AG04449 (cell line): ENCODE results near the gene FHIP1B.

Experiments used
- CTCF ChIA-PET: fragments of 350-600 bp; formaldehyde crosslinking; extraction: SDS; loops from one replicate; lab custom pipeline; 2021; ENCODE audit warnings: antibody characterized with exemption; lab: Yijun Ruan, JAX
- POLR2A ChIA-PET: fragments of 400-600, 350-600 bp; formaldehyde crosslinking; extraction: SDS; loops from one replicate; lab custom pipeline; 2020; ENCODE audit warnings: antibody characterized with exemption, inconsistent platforms; lab: Yijun Ruan, JAX
- DNase-seq: peaks from one replicate; pipeline ENCODE4 v3.0.0-alpha.2; 2010; ENCODE audit warnings: low read depth, low spot score
- H3K4me3 ChIP-seq: 2 replicates; pipeline ENCODE4 v1.5.1; 2011; ENCODE audit warnings: low read depth, mild to moderate bottlenecking, control low read depth, low read length
- TF ChIP-seq, protein P1 (sequence below): IDR thresholded peaks from one replicate; pipeline ENCODE4 v1.5.1; 2011; ENCODE audit warnings: mild to moderate bottlenecking, moderate library complexity, low read length, control low read depth, inconsistent platforms; ENCODE audit not compliant: insufficient read depth; ENCODE audit errors: missing control alignments

The FHIP1B gene

DNA sequence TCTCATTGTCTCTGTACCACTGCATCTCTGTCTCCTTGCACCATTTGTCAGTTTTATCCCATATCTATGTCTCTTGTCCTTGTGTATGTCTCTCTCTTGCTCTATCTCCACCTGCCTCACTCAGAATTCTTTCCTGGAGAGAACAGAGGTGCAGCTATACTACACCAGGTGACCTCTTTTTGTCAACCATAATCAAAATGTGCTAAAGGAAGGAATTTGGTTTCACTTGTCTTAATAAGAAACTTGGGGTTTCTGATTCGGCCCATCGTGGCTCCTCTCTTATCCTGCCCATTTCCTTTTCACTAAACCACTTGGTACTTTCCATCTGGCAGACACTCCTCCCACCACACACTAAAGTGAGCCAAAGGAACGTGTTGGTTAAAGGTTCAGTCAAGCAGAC, 31.1 kb downstream of the FHIP1B start:
- POLR2A ChIA-PET: no interaction called here
- DNase-seq: no peak
- CTCF ChIA-PET: interaction anchor here (1.1 kb wide), 1 partner anchor 159 kb away, joined by 3 read pairs; no protein-coding TSS in a partner anchor
- no peak overlapping the region for H3K4me3 ChIP-seq
- TF ChIP-seq, protein P1, sequence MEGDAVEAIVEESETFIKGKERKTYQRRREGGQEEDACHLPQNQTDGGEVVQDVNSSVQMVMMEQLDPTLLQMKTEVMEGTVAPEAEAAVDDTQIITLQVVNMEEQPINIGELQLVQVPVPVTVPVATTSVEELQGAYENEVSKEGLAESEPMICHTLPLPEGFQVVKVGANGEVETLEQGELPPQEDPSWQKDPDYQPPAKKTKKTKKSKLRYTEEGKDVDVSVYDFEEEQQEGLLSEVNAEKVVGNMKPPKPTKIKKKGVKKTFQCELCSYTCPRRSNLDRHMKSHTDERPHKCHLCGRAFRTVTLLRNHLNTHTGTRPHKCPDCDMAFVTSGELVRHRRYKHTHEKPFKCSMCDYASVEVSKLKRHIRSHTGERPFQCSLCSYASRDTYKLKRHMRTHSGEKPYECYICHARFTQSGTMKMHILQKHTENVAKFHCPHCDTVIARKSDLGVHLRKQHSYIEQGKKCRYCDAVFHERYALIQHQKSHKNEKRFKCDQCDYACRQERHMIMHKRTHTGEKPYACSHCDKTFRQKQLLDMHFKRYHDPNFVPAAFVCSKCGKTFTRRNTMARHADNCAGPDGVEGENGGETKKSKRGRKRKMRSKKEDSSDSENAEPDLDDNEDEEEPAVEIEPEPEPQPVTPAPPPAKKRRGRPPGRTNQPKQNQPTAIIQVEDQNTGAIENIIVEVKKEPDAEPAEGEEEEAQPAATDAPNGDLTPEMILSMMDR: no peak

DNA sequence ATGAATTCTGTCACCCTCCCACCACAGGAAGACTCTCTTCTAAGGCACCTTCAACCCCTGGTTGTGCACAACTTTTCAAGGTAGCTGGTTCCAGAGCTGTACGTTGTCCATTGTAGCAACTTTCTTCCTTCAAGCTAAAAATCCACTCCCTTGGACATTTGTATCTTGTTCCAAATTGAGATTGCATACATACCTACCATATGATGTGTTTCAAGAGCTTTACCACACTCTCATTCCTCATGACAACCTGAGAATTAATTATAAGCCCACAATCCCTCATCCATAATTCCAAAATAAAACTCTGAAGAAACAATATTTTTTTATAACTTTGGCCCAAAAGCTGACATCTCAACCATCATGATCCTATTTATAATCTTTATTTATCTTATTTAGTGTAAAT, 32.4 kb downstream of the FHIP1B start:
- peak; percentile 24 for DNase-seq
- TF ChIP-seq, protein P1: no peak
- ChIA-PET POLR2A (interaction anchor here (0.6 kb wide), 1 partner anchor 117 kb away, joined by 3 read pairs; no protein-coding TSS in a partner anchor), CTCF (interaction anchor here (2.0 to 2.7 kb wide), 2 partner anchors 49 to 161 kb away, joined by 6 read pairs; no protein-coding TSS in a partner anchor)
- no peak overlapping the region for H3K4me3 ChIP-seq

DNA sequence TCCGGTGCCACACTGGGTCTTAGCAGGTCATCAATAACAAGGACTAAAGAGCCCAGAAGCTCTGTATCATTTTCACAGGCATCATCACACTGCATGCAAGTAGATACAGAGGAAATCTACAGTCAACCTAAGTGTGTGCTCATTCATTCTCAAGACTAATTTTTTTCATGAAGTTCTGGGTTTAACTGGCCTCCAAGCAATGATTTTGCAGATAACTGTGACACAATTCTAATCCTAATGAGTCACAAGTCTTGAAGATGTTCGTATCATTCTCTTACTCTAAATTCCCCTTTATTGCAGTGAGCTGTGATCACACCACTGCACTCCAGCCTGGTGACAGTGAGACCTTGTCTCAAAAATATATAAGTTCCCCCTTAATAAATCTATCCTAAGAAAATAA, 33.0 kb downstream of the FHIP1B start:
- no peak overlapping the region for H3K4me3 ChIP-seq
- ChIA-PET POLR2A (no interaction called here), CTCF (interaction anchor here (2.0 to 2.7 kb wide), 2 partner anchors 50 to 161 kb away, joined by 6 read pairs; no protein-coding TSS in a partner anchor)
- TF ChIP-seq, protein P1: no peak
- DNase-seq: peak; percentile 33

DNA sequence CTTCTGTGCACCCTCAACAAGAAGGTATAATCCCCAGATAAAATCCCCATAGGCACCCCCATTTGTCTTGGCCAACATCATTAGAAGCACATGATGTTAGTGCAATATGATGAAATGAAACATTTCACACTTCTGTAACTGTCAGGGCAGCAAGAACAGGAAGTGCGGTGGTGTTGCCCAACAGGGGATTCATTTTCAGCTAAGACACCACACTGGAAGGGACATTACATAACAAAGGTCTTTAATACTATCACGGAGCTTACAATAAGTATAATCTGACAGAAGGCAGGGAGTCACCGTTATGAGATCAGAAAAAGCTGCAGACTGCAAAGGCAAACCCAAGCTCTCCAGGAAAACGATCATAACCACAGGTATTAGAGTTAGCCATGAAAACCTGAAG, 33.5 kb downstream of the FHIP1B start:
- ChIA-PET POLR2A (no interaction called here), CTCF (interaction anchor here (2.0 to 2.7 kb wide), 2 partner anchors 50 to 162 kb away, joined by 6 read pairs; no protein-coding TSS in a partner anchor)
- no peak overlapping the region for H3K4me3 ChIP-seq
- DNase-seq: no peak
- TF ChIP-seq, protein P1: no peak

DNA sequence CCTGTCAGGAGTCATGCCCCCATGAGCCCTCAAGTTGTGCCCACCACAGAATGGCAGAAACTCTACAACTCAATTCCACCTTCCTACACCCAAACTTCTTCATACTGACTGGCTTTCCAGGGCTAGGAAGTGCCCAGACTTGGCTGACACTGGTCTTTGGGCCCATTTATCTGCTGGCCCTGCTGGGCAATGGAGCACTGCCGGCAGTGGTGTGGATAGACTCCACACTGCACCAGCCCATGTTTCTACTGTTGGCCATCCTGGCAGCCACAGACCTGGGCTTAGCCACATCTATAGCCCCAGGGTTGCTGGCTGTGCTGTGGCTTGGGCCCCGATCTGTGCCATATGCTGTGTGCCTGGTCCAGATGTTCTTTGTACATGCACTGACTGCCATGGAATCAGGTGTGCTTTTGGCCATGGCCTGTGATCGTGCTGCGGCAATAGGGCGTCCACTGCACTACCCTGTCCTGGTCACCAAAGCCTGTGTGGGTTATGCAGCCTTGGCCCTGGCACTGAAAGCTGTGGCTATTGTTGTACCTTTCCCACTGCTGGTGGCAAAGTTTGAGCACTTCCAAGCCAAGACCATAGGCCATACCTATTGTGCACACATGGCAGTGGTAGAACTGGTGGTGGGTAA, 35.1 kb downstream of the FHIP1B start, which contains the start of gene OR52W1:
OR52W1 (plus strand) TSS at position 51 of the 637 bp plus-strand sequence; CDS start at position 51, 0 bp downstream.
- ChIA-PET CTCF (no interaction called here), POLR2A (no interaction called here)
- no peak within 1 kb of the TSS for H3K4me3 ChIP-seq
- TF ChIP-seq, protein P1: no peak
- DNase-seq: no peak

DNA sequence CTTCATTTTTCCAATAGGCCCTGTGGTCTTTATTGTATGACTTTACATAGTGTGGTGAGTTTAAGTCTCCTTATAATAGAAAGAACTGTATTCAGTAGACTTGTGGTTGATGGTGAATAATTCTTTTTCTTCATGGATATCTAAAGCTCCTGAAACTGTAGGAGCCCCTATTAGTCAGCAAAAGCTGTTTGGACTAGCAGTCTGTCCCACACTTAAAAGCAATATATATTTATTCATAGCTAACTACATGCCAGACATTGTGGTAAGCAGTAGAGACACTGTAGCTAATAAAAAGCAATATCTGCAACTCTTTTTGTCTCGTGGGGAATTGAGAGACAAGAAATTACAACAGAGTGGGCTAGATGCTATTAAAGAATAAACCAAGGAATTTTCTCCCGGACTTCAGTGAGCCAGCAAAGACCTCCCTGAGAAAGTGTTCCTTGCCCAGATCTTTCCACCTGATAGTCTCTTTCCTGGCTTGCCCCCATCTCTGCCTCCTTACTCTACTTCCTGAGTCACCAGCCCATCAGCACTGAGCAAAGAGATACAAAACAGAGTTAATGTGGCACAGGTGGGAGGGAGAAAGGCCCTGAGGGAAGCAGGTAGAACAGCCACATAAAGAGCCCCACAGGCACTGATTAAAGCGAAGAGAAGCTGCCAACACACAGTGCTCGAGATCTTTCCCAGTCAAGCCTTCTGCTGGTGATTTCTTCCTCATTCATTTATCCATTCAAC, 36.8 kb downstream of the FHIP1B start:
- TF ChIP-seq, protein P1: no peak
- no peak overlapping the region for H3K4me3 ChIP-seq
- peak; percentile 19 for DNase-seq
- ChIA-PET CTCF (no interaction called here), POLR2A (interaction anchor here (0.7 kb wide), 1 partner anchor 188 kb away, joined by 3 read pairs; no protein-coding TSS in a partner anchor)
